GM12878 (cell line): ENCODE data around the gene MCF2L2. TPM values are rescaled to one million over a fixed set of nuclear protein-coding genes. Genes with fewer than 3 reads are reported as not detected.

Experiments
- CBFB ChIP-seq: IDR thresholded peaks from 2 replicates; pipeline ENCODE4 v1.6.1; 2016; ENCODE audit warnings: antibody characterized with exemption, low read depth
- CTCF ChIP-seq, 3 experiments: IDR thresholded peaks in 2 of 3; conservative IDR thresholded peaks in 1 of 3; 2 replicates each; pipeline ENCODE4 v1.5.1; 2011; ENCODE audit warnings: low read depth in 3 of 3, low read length in 3 of 3, mild to moderate bottlenecking in 3 of 3, control low read depth in 2 of 3, moderate library complexity in 2 of 3, inconsistent platforms in 1 of 3, mixed read lengths in 1 of 3; ENCODE audit not compliant: control insufficient read depth in 2 of 3, insufficient read depth in 1 of 3; ENCODE audit errors: extremely low read depth in 1 of 3
- FOXK2 ChIP-seq: fragments of 450-650 bp; IDR thresholded peaks from 2 replicates; pipeline ENCODE4 v1.6.1; 2017; ENCODE audit warnings: mild to moderate bottlenecking, moderate library complexity
- HDAC6 ChIP-seq: fragments of 200-600 bp; sonication (generic); IDR thresholded peaks from one replicate; pipeline ENCODE4 v1.8.0; 2017; ENCODE audit warnings: antibody characterized with exemption; ENCODE audit not compliant: unreplicated experiment
- KLF5 ChIP-seq: fragments of 450-650 bp; IDR thresholded peaks from 2 replicates; pipeline ENCODE4 v1.6.1; 2014; ENCODE audit warnings: mild to moderate bottlenecking; ENCODE audit not compliant: partially characterized antibody
- REST ChIP-seq: IDR thresholded peaks from 2 replicates; pipeline ENCODE4 v1.6.1; 2012; ENCODE audit warnings: mild to moderate bottlenecking, low read depth, low read length
- RUNX3 ChIP-seq: IDR thresholded peaks from 2 replicates; pipeline ENCODE4 v1.6.1; 2012; ENCODE audit warnings: low read length, inconsistent platforms
- SMAD1 ChIP-seq: fragments of 450-650 bp; IDR thresholded peaks from 2 replicates; pipeline ENCODE4 v1.6.1; 2018; ENCODE audit warnings: mild to moderate bottlenecking, low read depth; ENCODE audit not compliant: partially characterized antibody
- SMC3 ChIP-seq: IDR thresholded peaks from 2 replicates; pipeline ENCODE4 v1.6.1; 2011; ENCODE audit warnings: low read length, improper control_type of control experiment, borderline replicate concordance
- YBX1 ChIP-seq: fragments of 450-650 bp; IDR thresholded peaks from 2 replicates; pipeline ENCODE4 v1.6.1; 2016; ENCODE audit warnings: antibody characterized with exemption
- ZNF207 ChIP-seq: fragments of 450-650 bp; IDR thresholded peaks from 2 replicates; pipeline ENCODE4 v1.6.1; 2014; ENCODE audit warnings: antibody characterized with exemption, mild to moderate bottlenecking, borderline replicate concordance
- polyA plus RNA-seq, 11 experiments: library from polyadenylated mRNA; depleted of rRNA in 4 of 11; unstranded in 6 of 11; stranded (reverse) in 5 of 11; fragments of >200 nt; fragmentation: Nextera tagmentation in 4 of 11; fragmentation: Illumina TruSeq in 1 of 11; extraction: Ambion mirVana in 4 of 11; extraction: Trizol in 1 of 11; gene quantifications; 1 replicate in 1 of 11; 2 replicates in 10 of 11; pipeline versions ENCODE4 v1.2.1 to v1.2.3, GENCODE V29; 2011 to 2016; ENCODE audit warnings: inconsistent platforms in 2 of 11, missing spikeins in 2 of 11, low read depth in 1 of 11
- total RNA-seq, 4 experiments: library from RNA; depleted of rRNA in 3 of 4; stranded (reverse); fragments of >200 nt in 3 of 4; fragmentation: Illumina TruSeq in 1 of 4; extraction: Trizol in 1 of 4; gene quantifications; 2 replicates each; pipeline versions ENCODE4 v1.2.1 to v1.2.3, GENCODE V29; 2013 to 2021

MCF2L2 gene
- total and polyA plus RNA-seq, 10 of the 15 experiments (the other 5 are each of a cell fraction or from before 2014, with no cell fraction given): 0.37 to 2.8 (median 1.4) TPM

- TF ChIP-seq SMAD1 (no peak), REST (no peak), KLF5 (no peak), CBFB (no peak), HDAC6 (no peak), FOXK2 (no peak), SMC3 (no peak), ZNF207 (no peak), CTCF (IDR thresholded peaks at IDR 0.05 in 2 of 3, conservative IDR thresholded peaks at IDR 0.05 in 1 of 3; ENCODE audit: control insufficient read depth in 2 of 3, extremely low read depth in 1 of 3, insufficient read depth in 1 of 3, low read depth in 3 of 3, low read length in 3 of 3) (no peak), RUNX3 (no peak), YBX1 (no peak)
These were observed 176.2 kb downstream of the MCF2L2 start (continued) for GRCh38 chr3:183252118-183252782.
